HG02840 (cell line): ENCODE results near the gene IFITM1.
"Not testable (repeated sequence)": the region's sequence is repeated elsewhere in the genome, so short reads cannot be mapped to it uniquely, and the experiment has no call there.

Experiments used
- ATAC-seq: cut with Tn5 transposase; IDR thresholded peaks from one replicate; pipeline ENCODE4 v1.9.1; 2021; ENCODE audit warnings: mild to moderate bottlenecking, moderate library complexity, moderate number of reproducible peaks; ENCODE audit not compliant: unreplicated experiment, low FRiP score

IFITM1 gene

GRCh38 chr11:324593-325517, 11.0 kb downstream of the IFITM1 start:
- not testable (repeated sequence) for ATAC-seq

- ATAC-seq = no peak
These were observed 12.2 kb downstream of the IFITM1 start for GRCh38 chr11:325796-326591.

GRCh38 chr11:326592-326841, 12.7 kb downstream of the IFITM1 start:
- ATAC-seq = no peak

GRCh38 chr11:326842-327580, 13.2 kb downstream of the IFITM1 start:
- ATAC-seq = peak; percentile 52

GRCh38 chr11:327581-327923, 13.7 kb downstream of the IFITM1 start:
- no peak for ATAC-seq

GRCh38 chr11:328012-328411, 14.2 kb downstream of the IFITM1 start:
- ATAC-seq = no peak

GRCh38 chr11:328516-329100, 14.8 kb downstream of the IFITM1 start:
- ATAC-seq = not testable (repeated sequence)

GRCh38 chr11:329886-330253, 16.0 kb downstream of the IFITM1 start:
- no peak for ATAC-seq

GRCh38 chr11:330307-330693, 16.5 kb downstream of the IFITM1 start:
- ATAC-seq = no peak

- no peak for ATAC-seq
These were observed 17.0 kb downstream of the IFITM1 start for GRCh38 chr11:330694-331357.

GRCh38 chr11:331358-332060, 17.7 kb downstream of the IFITM1 start:
- no peak for ATAC-seq

- ATAC-seq = no peak
These were observed 19.0 kb downstream of the IFITM1 start for GRCh38 chr11:332651-333480.

- ATAC-seq = not testable (repeated sequence)
These were observed 19.9 kb downstream of the IFITM1 start for GRCh38 chr11:333616-334263.

- ATAC-seq = no peak
These were observed 20.6 kb downstream of the IFITM1 start for GRCh38 chr11:334264-334994.

GRCh38 chr11:335779-336658, 22.2 kb downstream of the IFITM1 start:
- ATAC-seq = no peak

- no peak for ATAC-seq
These were observed 22.9 kb downstream of the IFITM1 start for GRCh38 chr11:336659-337198.
